IPS DF 4.7 (cell line): ENCODE results near the gene CFAP90.

ENCODE experiments used
- DNase-seq: peaks from one replicate; pipeline ENCODE4 v3.0.0-alpha.2; 2013; ENCODE audit warnings: low spot score; ENCODE audit errors: extremely low read depth

Gene CFAP90

DNA sequence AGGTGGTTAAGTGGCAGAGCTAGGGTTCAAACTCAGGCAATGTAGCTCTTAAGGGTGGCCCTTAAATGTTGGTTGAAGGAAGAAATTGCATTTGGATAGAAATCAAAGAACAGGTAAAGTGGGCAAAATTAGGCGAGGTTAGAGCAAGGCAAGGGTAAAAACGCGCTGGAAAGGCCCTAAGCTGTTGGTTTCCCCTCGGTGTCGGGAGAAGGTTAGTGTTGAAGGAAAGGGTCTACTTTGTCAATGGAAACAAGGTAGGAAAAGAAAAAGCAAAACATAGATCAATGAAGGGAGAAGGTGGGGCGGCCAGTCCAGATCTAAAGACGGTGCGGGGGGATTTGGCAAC lies 17.5 kb upstream of the CFAP90 start:
- no peak for DNase-seq

DNA sequence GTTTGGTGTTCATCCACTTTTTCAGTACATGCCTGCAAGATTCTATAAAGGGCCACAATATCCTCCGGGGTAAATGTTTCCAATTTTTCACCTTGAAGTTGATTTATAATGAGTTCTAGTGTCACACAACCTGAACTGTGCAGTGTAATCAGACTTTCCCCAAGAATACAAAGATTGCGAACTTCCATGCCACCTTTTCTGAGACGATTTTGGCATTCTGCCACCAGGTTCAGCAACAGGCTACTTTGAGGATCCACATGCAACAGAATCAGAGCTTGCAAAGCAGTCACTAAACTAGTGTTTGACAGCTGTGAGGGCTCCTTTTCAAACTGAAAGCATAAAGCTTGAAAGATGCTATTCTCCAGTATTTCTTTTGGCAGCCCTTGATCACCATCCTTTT lies 16.3 kb upstream of the CFAP90 start:
- no peak for DNase-seq

DNA sequence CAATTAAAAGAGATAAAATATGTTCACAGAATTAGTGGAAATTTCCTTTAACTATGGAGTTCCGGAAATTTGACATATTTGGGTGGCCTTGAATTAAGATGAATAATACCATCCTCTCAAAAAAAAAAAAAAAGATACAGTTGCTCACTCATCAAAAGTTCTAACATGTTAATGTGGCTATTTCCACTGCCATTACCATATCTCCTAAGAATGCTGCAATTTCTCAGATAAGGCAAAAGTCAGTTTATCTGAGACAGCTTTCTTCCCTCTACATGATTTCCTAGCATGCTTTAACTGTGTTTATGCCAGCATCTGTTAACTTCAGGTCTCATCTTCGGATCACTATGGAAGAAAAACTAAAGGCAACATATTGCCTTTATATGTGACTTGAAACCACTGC lies 15.3 kb upstream of the CFAP90 start:
- no peak for DNase-seq

DNA sequence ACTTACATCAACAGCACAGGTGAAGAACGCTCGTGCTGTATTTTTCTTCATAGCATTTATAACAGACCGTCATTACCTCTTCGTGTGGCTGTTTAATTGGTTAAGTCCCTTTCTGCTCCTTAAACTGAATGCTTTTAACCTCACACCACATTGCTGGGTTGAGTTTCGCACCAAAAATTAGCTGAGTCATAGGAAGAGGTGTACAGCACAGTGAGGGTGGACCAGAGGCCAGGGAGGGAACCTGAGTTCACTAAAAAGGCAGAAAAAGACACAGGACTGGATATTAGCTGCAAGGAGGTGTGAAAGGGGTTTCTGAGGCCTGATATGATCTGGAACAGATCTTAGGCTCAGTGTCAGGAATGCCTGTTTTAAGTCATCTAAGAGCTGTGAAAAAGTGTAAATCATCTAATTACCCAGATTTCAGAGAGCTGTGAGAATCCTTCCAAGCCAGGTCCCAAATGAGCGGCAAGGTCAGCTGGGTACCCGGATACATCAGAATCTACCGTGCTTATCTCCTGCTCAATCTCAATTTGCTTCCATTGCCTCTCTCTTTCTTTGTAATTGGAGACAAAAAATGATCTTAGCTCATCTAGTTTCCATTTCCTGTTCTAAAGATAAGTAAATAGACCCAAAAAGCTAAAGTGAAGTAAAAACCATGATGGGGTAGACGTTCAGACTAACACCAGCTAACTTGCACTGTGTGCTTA lies 7.1 kb upstream of the CFAP90 start:
- no peak for DNase-seq

DNA sequence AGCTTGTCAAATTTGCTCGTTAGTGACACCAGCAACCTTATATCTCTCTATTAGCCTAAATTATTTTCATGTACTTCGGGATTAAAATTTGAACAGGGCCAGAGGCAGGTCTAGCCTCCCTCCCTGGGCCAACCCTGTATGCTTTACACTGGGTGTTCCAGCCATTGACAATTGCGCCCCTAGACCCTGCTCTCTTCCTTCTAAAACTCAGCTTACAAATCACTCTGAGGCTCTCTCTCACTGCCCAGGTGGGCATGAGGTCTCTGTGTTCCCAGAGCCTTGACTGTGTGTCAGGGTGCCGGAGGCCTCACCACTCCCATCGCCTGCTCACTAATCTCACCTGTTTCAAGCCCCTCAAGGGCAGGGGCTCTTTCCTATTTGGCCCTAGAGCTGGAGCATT lies 6.4 kb upstream of the CFAP90 start:
- no peak for DNase-seq

DNA sequence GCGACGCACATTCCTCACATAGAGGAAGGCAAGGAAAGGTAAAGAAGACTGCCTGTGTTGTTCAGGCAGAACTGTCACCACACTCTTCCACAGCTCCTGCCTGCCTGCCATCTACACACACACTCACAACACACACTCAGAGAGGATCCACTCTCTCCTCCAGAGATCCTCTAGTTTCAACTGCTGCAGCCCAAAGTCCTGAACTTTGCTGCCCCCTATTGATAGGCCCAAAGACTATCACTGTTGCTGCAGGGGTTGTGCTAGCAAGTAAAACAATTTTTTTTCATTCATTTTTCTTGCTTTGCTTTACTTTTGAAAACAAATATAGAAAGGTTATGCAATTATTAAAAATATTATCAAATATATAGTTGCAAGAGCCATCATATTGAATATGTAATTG lies 5.9 kb upstream of the CFAP90 start:
- no peak for DNase-seq

DNA sequence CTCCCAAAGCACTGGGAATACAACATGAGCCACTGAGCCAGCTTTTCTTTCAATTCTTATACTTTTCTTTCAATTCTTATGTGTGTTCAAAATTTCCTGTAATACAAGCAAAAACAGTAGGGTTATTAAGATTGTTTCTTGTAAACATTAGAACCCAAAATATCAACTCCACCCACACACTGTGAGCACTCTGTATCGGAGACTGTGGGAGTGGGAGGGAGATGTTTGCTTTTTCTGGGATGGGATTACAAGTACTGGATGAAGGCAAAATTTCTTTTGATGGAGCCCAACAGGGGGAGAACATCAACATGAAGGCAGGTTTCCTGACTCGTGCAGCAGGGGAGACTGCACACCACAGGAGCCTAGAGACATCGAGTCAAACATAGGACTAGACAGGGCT lies 4.7 kb upstream of the CFAP90 start:
- no peak for DNase-seq

DNA sequence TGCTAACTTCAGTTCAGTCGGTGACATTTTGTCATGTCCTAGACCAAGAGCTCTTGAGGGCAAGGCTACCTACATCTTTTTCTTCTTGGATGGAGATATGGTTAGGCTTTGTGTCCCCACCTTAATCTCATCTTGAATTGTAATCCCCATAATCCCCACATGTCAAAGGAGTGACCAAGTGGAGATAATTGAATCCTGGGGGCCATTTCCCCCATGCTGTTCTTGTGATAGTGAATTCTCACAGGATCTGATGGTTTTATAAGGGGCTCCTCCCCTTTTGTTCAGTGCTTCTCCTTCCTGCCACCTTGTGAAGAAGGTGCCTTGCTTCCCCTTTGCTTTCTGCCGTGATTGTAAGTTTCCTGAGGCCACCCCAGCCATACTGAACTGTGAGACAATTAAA lies 2.1 kb upstream of the CFAP90 start:
- no peak for DNase-seq

DNA sequence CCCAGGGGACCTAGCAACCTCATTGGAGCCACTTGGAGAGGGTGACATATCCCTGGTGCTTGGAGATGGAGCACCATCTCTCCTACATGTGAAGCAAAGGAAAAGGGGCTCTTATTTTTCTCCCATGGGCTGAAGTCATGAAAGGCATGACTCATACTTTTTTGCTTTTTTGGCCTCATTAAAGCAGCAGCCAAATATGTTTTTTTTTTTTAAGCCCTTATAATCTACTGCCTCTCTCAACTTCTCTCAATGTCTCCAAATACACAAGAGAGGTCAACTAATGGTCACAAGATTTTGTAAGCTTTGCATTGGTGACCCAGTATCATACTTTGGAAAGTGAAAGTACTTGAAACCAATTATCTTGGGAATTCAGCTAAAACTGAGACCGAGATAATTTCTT lies 1.6 kb upstream of the CFAP90 start:
- DNase-seq = no peak

DNA sequence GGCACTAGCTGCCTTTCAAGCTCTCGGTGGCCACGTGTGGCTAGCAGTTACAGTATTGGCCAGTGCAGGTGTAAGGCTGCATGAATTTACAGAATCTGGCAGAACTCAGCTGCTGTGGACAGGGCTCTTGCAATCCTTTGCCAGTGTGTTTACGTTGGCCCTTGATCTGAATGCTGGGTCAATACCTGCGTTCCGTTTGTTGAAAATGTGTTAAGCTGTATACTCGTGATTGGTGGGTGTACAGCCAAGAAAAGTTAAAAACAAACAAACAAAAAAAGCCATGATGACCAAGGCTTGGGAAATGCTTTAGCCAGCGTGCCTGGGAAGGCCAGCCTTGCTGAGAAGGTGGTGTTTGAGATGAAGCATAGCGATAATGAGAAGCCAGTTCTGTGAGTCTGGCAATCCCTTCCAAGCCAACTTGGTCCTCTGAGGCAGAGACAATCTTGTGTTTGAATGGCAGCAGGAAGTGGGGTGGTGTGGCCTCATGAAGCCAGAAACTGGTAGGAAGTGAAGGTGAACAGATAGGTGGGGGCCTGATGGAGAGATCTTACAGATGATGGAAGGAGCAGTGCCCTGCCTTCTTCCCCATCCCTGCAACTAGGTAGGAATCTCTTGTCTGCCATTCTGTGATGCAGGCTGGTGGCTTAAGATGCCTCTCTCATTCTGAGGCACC lies 820 bp upstream of the CFAP90 start:
- no peak for DNase-seq

DNA sequence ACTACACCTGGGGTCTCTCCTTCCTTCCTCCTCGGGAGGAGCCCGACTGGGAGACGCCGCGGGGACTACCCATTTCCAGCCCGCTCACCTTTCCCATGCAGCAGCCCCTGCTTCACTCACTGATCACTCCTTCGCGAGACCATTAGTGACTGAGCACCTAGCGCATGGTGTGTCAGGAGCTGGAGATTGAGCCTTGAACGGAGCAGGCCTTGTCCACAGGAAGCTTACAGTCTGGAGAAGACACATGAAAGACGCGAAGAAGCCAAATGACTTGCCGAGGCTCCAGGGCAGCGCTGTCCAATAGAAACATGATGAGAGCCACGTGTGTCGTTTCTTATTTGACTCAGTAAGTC lies 283 bp upstream of the CFAP90 start:
- DNase-seq = no peak

DNA sequence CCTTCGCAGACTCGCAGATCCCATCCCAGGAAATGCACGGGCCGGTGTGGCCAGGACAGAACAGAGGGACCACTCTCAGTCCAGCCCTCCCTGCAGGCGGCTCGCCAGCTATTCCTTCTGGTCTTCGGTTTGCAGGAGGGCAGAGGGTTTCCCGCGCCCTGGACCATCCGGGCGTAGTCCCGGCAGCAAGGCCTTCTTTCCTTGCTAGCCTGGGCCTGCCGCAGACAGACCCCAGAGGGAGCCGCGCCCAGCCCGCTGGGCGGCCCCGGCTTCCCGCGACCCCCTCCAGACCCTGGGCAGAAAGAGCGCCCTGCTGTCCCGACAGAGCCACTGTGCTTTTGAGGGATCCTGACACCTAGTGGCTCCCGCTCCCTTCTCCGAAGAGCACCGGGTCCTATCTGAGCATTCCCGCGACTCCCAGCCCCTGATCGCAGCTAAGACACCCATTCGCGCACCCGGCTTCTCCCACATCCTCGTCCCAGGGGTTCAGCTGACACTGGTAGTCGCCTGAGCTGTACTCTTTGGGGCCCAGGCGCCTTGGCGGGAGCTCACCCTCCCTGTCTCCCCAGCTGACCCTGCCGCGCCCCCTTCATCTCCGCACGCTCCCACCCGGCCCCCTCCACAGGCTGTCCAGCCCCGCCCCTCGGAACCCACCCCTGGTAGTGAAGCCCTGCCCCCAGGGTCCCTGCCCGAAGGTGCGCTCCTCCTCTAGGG lies 1.1 kb downstream of the CFAP90 start:
- DNase-seq = no peak

DNA sequence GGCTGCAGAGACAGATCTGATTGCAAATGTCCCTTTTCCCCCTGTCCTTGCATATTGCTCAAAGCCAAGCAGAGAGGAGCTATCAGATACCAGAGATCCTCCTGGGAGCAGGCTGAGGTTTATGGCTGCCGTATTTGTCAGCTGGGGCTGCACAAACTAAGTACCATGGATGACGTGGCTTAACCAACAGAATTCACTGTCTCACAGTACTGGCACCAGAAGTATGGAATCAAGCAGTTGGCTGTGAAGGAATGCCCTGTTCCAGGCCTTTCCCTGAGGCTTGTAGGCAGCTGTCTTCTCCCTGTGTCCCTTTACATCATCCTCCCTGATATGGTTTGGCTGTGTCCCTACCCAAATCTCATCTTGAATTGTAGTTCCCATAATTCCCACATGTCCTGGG lies 2.6 kb downstream of the CFAP90 start:
- DNase-seq = no peak

DNA sequence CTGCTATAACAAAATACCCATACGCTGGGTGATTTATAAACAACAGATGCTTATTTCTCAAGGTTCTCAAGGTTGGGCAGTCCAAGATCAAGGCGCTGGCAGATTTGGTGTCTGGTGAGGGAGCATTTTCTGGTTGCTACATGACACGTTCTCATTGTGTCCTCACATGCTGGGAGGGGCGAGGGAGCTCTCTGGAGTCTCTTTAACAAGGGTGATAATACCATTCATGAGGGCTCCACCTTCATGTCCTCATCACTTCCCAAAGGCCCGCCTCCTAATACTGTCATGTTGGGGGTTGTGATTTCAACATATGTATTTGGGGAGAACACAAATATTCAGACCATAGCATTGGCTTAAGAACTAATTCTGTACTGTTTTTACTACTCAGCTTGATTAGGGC lies 4.6 kb downstream of the CFAP90 start:
- no peak for DNase-seq

DNA sequence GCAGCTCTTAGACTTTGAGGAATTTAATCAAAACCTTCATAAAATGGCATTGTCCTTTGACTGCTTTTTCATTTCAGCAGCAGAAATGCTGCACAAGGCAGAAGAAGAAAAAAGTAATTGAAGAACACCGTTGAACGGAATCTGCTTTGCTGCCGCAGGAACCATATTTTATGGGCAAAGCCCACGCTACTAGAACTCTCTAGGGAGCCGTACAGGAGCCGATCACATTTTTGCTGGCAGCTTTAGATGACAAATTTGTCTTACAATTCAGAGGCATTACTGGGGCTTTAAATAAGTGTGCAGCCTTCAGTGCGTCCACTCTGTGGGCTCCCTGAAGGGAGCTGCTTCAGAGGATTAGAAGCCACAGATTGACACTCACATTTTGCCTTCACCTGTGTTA lies 5.4 kb downstream of the CFAP90 start:
- no peak for DNase-seq

DNA sequence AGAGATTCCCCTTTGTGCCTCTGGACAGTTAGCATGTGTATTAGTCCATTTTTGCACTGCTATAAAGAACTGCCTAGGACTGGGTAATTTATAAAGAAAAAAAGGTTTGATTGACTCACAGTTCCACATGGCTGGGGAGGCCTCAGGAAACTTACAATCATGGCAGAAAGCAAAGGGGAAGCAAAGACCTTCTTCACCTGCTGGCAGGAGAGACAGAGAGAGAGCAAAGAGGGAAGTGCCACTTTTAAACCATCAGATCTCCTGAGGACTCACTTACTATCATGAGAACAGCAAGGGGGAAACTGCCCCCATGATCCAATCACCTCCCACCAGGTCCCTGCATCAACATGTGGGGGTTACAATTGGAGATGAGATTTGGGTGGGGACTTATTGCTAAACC lies 6.0 kb downstream of the CFAP90 start:
- no peak for DNase-seq

DNA sequence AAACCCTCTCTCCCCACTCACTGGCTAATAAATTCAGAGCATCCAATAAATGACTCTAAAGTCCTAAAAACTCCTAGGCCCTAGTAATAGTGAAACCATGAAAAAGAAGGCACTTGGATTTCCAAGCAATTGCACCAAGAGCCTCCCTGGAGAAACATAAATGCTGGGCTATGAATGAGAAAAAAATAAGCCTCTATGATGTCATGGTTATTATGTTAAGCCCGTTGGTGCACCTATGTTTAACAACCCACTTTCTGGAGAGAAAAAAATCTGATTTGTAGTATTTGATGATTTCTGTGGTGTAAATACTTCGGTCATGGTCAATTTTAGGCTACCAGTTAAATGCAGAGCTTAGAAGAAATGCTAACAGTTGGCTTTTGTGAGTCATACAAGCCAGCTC lies 8.4 kb downstream of the CFAP90 start:
- DNase-seq = no peak

DNA sequence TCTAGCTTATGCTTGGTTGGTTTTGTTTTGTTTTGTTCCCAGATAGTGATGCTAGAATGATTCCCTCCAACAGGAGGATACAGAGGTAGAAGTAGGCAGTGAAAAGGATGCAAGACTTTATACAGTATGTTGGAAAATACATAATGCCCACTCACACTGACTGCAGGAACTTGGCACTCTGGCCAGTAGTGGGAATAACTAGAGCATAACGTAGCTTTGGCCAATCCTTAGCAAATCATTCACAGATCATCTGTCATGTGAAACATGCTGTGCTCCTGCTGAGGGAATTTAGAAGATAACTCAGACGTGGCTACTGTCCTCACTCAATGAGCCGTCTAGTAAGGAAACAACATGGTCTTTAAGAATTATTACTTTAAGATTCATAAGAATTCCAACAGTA lies 13.5 kb downstream of the CFAP90 start:
- DNase-seq = no peak

DNA sequence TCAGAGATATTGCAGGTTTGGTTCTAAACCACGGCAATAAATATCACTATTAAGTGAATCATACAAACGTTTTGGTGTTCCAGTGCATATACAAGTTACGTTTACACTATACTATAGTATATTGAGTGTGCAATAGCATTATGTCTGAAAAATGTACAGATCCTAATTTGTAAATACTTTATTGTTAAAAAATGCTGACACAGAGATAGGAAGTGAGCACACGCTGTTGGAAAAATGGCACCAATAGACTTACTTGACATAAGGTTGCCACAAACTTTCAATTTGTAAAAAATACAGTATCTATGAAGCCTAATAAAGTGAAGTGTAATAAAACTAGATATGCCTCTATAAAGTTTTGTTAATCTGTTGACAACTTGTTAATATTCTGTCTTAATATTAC lies 16.0 kb downstream of the CFAP90 start:
- DNase-seq = no peak

DNA sequence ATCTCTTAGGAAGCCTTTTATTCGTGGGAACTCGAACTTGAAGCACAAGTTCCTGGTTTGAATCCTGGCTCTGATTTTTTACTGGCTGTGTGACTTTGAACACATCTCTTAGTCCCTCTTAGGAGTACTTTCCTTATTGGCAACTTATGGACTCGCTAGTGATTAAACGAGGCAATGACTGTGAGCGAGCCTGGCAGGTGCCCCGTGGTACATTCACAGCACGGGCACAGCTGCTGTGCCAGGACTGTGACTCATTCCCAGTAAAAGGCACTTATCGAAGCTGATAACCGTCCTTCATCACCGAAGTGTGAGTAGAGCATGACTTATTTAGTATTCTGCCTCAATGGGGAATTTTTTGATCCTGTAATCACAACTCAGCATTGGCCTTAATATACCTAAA lies 22.7 kb downstream of the CFAP90 start:
- DNase-seq = no peak

DNA sequence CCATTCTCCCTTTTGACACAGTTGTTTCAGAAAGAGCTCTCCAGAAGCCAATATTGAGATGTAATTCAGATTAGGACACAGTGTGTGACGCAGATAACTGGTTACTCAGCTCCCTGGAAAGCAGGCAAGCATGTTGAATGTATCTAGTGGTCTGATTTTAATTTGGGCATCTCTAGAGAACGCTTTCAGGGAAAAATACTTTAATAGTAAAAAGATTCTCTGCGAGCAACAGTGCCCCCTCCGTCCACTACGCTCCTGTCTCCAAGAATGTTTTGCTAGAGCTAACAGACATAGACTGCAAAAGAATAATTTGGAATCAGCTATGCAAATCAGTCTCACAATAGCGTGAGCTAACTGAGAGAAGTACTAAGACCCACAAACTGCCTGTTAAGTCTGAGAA lies 23.3 kb downstream of the CFAP90 start:
- no peak for DNase-seq

DNA sequence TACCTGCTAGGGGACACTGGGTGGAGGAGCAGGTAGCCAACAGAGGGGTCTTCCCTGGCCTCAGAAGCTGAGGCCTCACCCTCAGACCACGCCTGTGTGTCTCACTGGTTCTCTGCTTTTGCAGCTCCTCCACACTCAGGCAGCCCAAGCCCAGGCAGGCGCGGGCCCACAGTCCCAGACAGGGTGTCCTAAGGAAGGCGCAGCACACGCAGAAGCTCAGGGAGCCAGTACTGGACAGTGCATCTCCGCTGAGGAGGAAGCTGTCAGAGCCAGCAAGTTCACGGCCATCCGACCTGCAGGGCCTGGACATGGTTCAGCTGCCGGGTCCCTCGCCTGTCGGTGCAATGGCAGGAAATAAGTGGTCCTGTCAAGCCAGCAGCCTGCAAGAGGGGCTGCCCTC lies 25.3 kb downstream of the CFAP90 start:
- no peak for DNase-seq

DNA sequence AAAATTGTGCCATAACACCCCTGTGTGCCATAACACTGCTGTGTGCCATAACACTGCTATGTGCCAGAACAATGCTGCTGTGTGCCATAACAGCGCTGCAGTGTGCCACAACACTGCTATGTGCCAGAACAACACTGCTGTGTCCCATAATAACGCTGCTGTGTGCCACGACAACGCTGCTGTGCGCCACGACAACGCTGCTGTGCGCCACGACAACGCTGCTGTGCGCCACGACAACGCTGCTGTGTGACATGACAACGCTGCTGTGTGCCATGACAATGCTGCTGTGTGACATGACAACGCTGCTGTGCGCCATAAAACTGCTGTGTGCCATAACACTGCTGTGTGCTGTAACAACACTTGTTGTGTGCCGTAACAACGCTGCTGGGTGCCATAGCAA lies 25.9 kb downstream of the CFAP90 start:
- no peak for DNase-seq
